GM13977 (cell line): Measurements from ENCODE around the gene CTDNEP1.

Experiments
- DNase-seq: peaks from one replicate; pipeline ENCODE4 v3.0.0; 2012; ENCODE audit warnings: low spot score
- CTCF ChIP-seq: IDR thresholded peaks from 2 replicates; pipeline ENCODE4 v1.5.1; 2012; ENCODE audit warnings: mild to moderate bottlenecking, control low read depth; ENCODE audit not compliant: insufficient read depth; ENCODE audit errors: extremely low read depth, missing control alignments
- in situ Hi-C: fragments of 300-500 bp; cut with MboI; formaldehyde crosslinking; loops from one replicate; pipeline ENCODE4 v1.12.0; 2022; ENCODE audit warnings: low sequenced_read_pairs, low pct_unique_long_range_greater_than_20kb, mixed read lengths, inconsistent platforms; ENCODE audit not compliant: unreplicated experiment

CTDNEP1 gene

DNA sequence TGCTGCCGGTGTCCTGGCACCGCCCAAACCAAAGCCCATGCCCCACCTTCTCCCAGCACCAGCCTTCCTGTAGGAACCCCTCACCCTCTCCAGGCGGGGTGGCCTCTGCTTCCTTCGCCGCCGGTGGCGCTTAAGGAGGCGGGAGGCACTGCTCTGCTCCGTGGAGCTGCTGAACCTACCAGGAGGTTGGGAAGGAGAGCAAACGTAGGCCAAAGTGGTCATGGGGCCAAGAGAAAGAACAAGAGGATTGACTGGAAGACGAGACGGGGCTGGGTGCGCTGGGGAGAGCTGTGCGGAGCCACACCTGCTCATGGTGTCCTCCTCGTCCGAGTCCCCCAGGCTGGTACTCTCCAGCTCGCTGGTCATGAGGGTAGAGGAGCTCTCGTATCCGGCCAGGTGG lies 22.0 kb downstream of the CTDNEP1 start:
- DNase-seq = no peak
- in situ Hi-C loops = no loop called here
- no peak for TF ChIP-seq CTCF

DNA sequence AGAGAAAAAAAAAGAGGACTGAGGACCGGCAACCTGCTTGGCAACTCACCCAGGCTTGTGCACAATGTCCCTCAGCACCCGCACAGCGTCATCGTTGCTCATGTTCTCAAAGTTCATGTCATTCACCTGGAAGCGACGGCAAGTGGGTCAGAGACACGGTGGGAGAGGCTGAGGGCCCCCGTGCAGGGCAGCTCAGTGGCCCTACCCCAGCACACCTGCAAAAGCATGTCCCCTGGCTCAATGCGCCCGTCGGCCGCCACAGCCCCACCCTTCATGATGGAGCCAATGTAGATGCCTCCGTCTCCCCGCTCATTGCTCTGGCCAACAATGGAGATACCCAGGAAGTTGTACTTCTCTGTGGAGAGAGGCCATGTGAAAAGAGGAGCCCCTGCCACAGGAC lies 22.6 kb downstream of the CTDNEP1 start:
- in situ Hi-C loops = no loop called here
- TF ChIP-seq CTCF = no peak
- DNase-seq = no peak

DNA sequence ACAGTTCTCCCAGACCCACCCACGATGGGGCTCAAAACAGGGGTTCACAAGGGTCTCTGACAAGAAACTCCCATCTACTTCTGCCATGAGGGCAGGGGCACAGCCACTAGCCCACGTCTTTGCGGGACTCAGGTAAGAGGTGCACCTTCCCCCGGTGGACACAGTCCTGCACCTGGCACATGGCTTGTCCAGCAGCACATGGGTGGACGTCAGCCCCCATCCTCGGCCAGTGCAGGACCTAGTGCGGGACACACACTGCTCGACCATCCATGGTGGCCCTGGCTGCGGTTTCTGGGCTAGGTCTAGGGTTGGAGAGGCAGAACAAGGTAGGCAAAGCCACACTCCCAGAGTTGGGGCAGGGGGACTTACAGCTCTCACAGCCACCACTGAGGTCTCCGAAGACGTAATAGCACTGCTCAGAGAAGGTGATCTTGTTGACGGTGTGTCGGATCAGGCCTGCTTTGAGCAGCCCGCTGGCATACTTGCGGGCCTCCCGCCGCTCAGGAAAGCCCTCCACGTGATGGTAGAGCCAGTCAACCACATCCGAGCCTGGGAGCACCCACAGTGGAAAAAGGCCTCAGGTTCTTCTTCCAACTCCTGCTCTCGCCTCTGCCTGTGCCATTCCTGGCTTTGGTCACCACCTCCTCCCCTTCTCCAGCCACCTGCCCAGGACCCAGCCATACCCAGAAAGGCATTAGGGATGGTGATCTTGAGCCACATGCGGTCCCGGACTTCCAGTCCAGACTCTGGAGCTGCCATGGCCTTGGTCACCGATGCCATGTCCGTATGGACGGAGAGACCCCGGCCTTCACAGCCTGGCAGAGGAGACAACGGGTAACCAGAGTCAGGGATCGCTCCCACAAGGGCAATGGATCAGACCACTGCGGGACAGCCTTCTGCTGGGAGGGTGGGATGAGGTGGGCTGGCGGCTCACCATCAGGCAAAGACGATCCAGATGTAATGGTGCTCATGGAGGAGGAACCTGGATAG lies 24.5 kb downstream of the CTDNEP1 start:
- DNase-seq = no peak
- no peak for TF ChIP-seq CTCF
- in situ Hi-C loops = no loop called here

DNA sequence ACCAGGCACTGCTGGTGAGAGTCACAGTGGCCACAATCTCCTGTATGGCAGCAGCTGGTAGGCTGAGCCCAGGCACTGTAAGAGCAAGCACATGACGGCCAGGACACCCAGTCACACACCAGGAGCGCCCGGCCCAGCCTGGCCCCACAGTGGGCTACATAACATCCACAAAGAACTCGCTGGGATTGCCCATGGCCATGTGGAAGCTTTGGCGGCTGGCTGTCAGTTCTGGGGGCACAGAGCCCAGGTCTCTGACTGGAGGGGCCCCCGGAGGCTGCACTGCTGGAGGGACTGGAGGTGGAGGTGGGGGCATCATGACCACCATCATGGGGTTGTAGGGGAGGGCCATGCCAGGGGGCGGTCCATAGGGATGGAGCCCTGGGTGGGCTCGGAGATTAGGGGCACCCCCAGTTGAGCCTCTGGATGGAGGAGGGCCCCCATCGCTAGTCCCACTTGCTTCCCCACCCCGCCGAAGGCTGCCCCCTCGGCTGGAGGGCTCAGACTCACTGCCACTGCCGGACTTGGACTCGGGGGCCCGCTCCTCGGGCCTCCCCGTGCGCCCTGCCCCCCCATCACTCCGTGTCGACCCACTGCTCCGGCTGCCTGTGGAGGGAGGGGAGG lies 25.7 kb downstream of the CTDNEP1 start:
- TF ChIP-seq CTCF = no peak
- no peak for DNase-seq

DNA sequence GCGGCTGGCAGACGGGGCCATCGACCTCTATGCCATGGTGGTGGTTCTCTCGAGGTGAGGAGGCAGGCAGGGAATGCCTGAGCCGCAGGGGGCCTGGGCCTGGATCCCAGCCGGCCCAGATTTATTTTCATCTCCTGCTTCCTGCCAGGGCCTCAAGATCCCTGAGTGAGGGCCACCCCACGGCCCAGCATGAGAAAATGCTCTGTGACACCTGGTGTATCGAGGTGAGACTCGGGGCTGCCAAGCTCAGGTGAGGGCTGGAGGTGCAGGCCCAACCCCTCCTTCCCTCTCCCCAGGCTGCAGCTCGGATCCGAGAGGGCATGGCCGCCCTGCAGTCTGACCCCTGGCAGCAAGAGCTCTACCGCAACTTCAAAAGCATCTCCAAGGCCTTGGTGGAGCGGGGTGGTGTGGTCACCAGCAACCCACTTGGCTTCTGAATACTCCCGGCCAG lies 26.8 kb downstream of the CTDNEP1 start:
- no peak for DNase-seq
- in situ Hi-C loops = no loop called here
- no peak for TF ChIP-seq CTCF

More for the DNA sequence above, 25.7 kb downstream of the CTDNEP1 start:
- in situ Hi-C loops = no loop called here

GRCh38 chr17:7224110-7224509 lies 27.4 kb downstream of the CTDNEP1 start:
- TF ChIP-seq CTCF = no peak
- DNase-seq = no peak
- in situ Hi-C loops = no loop called here
